Midbrain (tissue), 1 donor: ENCODE measurements around the gene MECR.
"Not testable (repeated sequence)": the region's sequence is repeated elsewhere in the genome, so short reads cannot be mapped to it uniquely, and the experiment has no call there.

Experiments used
- DNase-seq: peaks from one replicate; lab custom pipeline; 2025; lab: John Stamatoyannopoulos, UW

MECR gene

DNA sequence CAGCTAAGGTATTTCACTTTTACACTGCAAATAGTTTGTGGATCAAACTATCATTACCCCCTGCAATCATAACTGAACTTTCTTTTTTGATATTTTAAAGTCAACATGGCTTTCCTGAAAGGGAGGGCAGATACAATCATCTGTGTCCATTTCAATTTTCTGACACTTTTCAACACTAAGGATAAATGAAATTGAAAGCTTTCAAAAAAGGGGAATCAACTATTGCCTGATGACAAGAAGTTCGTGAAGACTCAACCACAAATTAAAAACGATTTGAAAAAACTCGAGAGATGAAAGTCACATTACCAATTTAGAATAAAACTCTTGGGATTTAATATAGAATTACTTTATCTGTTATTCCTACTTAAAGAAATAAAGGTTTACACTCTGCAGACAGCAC is 60.8 kb downstream of the MECR start:
- DNase-seq = no peak

DNA sequence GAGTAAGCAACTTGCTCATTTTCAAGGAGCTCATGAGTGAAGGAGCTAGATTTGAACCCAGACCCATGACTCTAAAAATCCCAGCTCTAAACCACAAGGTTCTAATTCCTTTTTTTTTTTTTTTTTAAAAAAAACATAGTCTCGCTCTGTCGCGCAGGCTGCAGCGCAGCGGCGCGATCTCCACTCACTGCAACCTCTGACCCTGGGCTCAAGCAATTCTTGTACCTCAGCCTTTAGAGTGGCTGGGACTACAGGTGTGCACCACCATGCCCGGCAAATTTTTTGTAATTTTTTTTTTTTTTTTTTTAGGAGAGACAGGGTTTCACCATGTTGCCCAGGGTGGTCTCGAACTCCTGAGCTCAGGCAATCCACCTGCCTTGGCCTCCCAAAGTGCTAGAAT is 62.8 kb downstream of the MECR start:
- DNase-seq = no peak

DNA sequence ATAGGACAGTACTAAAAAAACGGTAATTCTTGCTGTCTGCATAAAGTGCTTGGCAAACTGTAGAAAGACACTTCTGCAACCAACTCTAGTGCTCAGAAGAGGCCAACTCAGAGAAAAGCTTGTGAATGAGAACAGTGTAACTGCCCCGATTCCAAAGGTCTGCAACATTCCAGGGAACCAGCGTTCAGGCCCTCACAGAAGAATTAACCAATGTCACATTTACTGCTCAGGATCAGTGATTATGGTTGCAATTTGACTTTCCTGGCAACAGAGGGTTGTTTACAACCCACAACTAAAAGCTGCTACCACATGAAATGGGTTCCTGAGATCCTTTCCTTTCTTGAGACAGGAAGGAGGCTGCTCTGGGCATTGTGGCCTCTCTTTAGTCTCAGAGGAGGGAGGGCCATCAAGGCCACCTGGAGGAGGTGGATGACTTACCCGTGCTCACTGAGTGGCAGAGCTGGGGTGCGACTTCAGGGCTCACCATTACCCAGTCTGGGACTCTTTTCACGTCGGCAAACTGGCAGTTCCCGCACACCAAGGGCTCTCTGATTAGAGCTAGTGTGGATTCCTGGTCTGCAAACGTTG is 64.3 kb downstream of the MECR start:
- DNase-seq = no peak

DNA sequence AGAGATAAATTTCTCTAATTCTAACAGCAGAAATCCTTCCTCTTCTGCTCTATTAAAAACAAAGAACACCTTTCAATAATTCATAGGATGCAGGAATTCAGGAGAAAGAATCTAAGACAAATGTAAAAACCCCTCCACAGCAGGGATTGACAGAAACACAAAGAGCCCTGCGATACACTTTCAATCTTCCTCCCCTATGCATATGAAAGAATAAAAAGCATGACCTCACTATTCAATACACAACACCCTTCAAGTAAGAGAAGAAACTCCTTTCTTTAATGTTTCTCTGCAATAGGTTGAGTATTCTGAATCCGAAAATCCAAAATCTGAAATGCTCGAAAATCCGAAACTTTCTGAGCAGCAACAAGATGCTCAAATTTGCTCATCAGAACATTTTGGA is 66.1 kb downstream of the MECR start:
- DNase-seq = no peak

DNA sequence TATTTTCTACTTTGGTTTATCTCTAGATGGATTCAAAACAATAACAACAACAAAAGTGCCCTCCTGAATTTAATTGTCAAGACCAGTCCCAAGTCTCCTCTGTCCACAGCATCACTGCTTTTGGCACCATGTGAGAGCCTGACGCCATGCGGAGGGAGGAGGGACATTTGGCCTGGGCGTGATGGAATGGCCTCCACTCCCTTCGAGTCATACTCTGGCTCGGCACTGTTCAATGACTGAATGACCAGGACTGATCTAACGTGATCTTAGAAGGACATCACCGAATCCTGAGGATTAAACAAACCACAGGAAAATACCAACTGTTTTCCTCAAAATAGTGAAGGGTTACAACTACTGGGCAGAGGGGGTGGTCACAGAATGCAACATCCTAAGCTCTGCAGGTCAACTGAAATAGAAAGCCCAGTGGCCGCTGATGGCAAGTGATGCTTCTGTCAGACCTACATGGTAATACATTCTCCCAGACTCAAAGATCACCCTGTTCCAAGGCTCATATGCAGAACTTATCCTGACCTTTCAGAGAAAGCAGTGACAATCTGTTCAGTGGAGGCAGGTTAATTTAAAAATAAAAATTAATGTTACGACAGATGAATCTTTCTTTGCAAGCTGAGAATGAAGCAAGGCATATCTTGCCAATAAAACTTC is 68.1 kb downstream of the MECR start:
- DNase-seq = no peak

DNA sequence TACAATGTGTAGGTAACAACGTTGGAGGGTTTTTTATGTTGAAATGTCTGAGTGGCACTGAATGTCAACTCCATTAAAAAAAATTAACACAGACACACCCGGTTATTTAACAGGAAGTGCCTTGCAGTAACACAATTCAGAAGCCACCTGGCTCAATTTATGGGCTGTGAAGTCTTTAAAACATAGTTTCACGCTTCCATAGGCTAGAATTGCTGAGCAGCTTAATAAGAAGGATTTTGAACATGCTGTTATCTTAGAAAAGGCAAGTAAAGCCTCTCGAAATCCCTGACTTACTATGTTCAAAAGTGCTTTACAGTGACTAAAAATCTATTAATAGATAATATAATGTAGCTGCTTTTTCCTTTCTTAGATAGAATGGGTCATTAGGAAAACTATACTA is 68.7 kb downstream of the MECR start:
- DNase-seq = no peak

DNA sequence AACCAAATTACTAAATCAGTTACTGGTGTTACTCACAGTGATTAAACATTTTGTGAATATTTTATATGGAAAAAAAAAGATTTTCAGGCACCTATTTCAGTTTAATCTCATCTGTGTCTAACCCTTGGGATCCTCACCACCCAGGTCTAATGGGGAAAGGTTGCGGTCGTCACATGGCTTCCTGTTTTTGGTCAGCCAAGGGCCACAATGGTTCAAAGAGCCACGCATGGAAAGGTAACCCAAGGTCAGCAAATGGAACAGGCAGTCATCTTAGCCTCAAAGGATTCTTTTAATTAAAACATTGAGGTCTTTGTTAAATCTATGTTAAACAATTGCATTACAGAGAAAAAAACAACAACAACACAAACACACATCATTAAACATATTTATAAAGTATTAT is 71.0 kb downstream of the MECR start:
- no peak for DNase-seq

DNA sequence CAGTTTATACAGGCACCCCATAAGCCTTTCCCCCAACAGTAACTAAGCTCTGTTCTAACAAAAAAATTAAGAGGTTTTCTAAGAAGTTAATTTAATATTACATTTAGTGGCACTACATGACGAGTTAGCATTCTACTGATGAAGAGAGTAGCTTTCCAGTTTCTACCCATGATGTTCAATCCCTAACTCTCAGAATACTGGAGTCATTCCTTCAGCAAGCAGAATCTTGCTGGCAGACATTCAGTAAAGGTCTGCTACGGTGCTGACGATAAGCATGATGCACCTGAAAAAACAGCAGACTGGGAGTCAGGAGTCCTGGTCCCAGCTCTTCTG is 73.5 kb downstream of the MECR start:
- DNase-seq = no peak

DNA sequence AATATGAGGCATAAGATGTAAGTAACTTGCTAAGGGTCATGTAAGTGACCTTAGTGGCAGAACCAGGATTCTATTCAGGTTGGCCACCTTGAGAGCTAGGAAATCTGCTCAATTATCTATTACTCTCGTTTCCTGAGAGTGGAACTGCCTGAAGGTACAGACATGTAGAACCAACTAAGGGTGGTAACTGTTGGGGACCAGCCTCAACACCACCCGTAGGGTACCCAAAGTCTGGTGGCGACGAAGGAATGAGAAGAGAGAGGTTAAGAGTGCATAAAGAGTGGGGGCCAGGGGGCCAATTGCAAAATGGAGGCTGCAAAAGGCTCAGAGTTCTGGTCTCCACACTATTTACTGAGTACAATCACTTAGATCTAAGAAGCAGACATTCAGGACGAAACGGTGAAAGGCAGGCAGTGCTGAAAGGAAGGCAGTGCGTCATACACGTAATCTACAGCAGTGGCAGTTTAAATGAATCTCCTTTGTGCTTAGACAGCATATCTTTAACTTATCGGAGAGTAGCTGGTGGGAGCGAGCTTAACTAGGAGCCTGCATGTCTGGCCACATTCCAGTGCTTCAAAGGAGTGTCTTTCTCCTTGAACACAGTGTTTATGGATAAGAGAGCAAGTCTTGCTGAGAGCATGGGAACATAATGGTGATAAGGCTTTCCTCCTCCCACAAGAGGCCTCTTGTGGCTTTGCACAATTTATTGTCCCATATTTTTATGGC is 74.0 kb downstream of the MECR start:
- no peak for DNase-seq

DNA sequence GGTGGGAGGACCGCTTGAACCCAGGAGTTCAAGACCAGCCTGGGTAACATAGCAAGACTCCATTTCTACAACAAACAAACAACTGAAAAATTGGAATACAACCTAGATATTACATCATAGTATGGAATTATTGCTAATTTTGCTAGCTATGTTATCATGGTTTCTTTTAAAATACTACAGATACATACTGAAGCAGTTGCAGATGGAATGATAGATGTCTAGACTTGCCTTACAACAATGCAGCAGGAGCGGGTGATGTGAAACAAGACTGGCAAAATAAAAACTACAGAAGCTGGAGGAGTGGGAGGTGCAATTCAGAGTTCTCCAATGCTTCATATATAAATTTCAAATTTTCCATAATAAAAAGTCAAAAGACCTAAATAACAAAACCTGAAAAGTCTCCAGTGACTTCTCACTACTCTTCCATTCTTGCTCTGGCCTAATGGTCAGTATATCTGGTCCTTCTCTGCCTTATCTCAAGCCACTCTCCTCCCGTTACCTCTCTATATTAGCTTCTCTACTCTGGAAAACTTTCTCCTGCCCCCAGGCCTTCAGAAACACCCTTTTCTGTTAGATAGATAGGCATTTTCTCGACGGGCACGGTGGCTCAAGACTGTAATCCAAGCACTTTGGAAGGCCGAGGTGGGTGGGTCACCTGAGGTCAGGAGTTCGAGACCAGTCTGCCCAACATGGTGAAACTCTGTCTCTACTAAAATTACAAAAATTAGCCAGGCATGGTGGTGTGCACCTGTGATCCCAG is 78.5 kb downstream of the MECR start:
- DNase-seq = no peak

DNA sequence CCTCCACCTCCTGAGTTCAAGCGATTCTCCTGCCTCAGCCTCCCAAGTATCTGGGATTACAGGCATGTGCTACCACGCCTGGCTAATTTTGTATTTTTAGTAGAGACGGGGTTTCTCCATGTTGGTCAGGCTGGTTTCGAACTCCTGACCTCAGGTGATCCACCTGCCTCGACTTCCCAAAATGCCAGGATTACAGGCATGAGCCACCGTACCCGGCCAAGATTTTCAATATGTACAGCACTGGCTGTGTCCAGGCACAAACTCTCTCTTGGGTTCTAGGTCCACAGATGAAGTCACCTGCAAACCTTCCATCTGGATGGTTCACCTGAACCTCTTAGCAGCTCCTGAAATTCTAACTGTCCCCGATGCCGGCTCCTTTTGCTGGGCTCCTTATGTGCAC is 80.4 kb downstream of the MECR start:
- DNase-seq = not testable (repeated sequence)

DNA sequence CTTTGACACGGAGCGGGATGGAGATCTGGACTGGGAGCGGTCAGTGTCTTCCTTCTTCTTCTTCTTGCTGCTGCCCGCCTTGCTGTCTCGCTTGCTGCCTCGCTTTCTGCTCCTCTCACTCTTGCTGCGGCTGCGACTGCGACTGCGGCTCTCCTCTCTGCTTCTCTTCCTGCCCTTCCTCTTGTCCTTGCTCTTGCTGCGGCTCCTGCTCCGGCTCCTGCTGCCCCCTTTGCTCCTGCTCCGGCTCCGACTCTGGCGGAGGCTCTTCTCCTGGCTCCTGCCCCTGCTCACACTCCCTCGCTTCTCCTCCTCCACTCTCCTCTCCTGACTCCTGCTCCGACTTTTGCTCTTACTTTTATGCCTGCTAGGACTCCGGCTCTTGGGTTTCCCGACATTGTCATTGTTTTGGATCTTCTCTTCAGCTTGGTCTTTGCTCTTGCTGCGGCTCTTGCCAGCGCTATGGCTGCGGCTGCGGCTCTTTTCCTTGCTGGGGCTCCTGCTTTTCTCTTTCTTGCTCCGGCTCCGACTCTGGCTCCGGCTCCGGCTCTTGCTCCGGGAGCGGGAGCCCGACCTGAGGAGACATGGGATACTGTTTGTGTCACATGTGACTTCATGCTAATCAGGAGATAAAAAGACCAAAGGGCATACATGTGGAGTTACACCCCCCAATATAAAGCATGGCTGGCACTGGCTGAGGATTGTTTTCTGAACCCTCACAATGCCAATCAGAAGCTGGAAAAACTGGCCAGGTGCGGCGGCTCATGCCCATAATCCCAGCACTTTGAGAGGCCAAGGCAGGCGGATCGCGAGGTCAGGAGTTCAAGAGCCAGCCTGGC is 81.9 kb downstream of the MECR start:
- DNase-seq = no peak

DNA sequence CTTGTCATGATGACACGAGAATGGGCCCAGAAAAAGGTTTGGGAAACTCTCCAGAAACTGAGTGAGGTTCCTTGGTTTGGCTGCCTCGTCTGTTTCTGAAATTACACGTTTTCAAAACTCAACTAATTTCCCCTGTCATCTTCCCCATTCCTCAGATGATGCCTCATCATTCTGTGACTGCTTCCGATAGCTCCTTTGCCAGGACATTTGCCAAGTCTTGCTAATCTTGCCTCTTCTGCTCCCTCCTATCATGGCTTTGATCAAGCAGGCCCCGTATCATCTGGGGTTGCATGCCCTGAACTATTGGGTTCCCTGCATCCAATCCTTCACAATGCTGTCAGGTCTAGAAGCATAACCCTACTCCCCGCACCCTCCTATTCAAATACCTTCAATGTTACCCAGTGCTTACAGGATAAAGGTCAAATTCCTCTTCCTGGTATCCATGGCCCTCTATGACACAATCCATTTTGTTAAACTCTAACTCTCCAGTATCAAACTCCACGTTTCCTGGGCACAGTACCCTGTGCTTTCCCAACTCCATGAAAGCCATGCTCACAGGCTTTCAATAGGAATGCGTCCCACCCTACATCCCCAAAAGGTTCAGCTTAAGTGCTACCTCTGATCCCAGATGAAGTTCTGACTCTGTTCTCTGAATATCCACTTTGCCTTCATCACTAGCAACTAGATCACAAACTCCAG is 84.8 kb downstream of the MECR start:
- no peak for DNase-seq

DNA sequence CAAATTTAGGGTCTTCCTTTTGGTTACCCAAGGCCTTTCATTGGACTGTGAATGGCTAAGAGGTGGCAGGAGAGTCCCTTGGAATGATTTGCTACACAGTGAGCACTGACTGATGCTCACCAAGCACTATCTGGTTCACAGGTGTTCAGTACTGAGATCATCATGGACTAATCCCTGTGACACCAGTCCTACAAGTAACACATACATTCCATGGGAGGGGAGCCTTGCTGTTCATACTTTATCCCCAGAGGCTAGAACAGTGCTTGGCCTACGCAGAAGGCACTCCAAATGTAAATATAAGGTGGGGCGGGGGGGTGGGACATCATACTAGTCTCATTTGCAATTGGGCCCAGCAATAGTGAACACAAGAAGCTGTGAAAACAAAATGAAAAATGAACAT is 86.6 kb downstream of the MECR start:
- no peak for DNase-seq

DNA sequence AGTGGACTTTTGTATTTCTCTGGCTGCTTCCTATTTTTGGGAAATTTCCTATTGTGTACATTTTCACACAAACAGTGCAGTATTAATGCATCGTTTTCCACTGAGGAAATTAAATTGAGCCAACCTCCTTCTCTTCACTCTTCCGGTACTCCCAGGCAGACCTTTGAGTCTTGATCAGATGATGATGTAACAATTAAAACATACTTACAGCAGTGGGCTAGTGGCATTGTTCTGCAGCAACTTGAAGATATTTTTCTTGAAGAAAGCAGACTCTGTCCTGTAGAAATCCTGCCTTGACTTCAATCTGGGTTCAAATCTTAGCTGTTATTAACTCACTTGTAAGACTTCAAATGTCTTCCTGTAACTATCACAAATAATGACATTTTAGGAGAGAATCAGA is 88.0 kb downstream of the MECR start:
- no peak for DNase-seq
